Effector memory CD4-positive, alpha-beta T cell (primary cell): ENCODE results near the gene OPN1MW2.
"Not testable (repeated sequence)": the region's sequence is repeated elsewhere in the genome, so short reads cannot be mapped to it uniquely, and the experiment has no call there.

ENCODE experiments used
- DNase-seq, 3 donors: peaks; one replicate each; pipeline ENCODE4 v3.0.0-alpha.2; 2020
- H3K27ac ChIP-seq: 2 replicates; pipeline ENCODE4 v1.7.0; 2013; ENCODE audit warnings: mild to moderate bottlenecking, low read length, moderate library complexity; ENCODE audit not compliant: insufficient read depth, poor library complexity, severe bottlenecking
- H3K27me3 ChIP-seq: replicated peaks from 2 replicates; pipeline ENCODE4 v1.7.0; 2013; ENCODE audit warnings: mild to moderate bottlenecking, low read length; ENCODE audit not compliant: insufficient read depth, control insufficient read depth, poor library complexity, severe bottlenecking
- H3K36me3 ChIP-seq: 2 replicates; pipeline ENCODE4 v1.7.0; 2013; ENCODE audit warnings: mild to moderate bottlenecking, low read length, moderate library complexity; ENCODE audit not compliant: control insufficient read depth, insufficient read depth
- H3K4me1 ChIP-seq: 2 replicates; pipeline ENCODE4 v1.7.0; 2013; ENCODE audit warnings: low read length, mild to moderate bottlenecking; ENCODE audit not compliant: control insufficient read depth, insufficient read depth, poor library complexity, severe bottlenecking
- H3K4me3 ChIP-seq: 2 replicates; pipeline ENCODE4 v1.7.0; 2013; ENCODE audit warnings: low read length, low read depth, mild to moderate bottlenecking; ENCODE audit not compliant: insufficient read depth, poor library complexity, severe bottlenecking
- H3K9me3 ChIP-seq: 2 replicates; pipeline ENCODE4 v1.7.0; 2013; ENCODE audit warnings: mild to moderate bottlenecking, low read length, moderate library complexity; ENCODE audit not compliant: control insufficient read depth

Gene OPN1MW2

DNA sequence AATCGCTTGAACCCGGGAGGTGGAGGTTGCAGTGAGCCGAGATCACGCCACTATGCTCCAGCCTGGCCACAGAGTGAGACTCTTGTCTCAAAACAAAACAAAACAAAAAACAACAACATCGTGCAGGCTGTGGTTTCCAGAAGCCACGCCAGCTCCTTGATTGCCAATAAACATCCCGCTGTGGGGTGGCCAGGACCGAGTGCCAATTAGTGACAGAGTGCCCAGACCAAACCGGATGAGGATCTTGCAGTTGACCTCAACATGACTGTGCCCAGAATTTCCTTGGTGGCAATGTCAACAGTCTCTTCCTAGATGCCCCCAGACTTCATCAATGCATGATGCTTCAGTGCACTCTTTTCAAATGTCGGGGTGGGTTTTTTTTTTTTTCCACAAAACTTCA is 39.2 kb downstream of the OPN1MW2 start:
- H3K27ac ChIP-seq, H3K4me1 ChIP-seq, H3K27me3 ChIP-seq, H3K9me3 ChIP-seq, DNase-seq, H3K4me3 ChIP-seq, H3K36me3 ChIP-seq: not testable (repeated sequence)

DNA sequence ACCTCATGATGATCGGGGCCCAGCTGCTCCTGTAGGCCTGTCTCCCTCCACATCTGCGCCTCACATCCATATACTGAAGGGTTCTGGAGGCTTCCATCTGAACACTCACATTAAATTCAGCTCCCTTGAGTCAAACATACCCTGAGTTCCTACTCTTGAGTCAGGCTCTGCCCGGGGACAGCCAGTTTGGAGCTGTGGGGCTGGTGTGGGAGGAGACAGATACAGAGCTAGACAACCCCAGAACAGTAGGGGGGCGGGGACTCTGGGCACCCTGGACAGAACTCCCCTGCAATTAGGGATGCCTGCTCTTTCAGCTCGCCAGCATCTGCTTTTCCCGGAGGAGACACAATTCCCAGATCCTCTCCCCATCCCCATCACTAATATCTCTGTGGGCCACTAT is 43.5 kb downstream of the OPN1MW2 start:
- H3K27ac ChIP-seq, H3K9me3 ChIP-seq, H3K27me3 ChIP-seq, H3K36me3 ChIP-seq, H3K4me3 ChIP-seq, H3K4me1 ChIP-seq, DNase-seq: not testable (repeated sequence)

GRCh38 chrX:154269245-154269644 is 49.7 kb downstream of the OPN1MW2 start:
- not testable (repeated sequence) for H3K36me3 ChIP-seq, H3K4me3 ChIP-seq, H3K9me3 ChIP-seq, H3K4me1 ChIP-seq, H3K27me3 ChIP-seq, DNase-seq, H3K27ac ChIP-seq
